NCI-H1092 (cell line): Measurements from ENCODE around the gene WDR18.

ENCODE experiments used
- DNase-seq: peaks from one replicate; lab custom pipeline; 2025; lab: John Stamatoyannopoulos, UW

Gene WDR18

DNA sequence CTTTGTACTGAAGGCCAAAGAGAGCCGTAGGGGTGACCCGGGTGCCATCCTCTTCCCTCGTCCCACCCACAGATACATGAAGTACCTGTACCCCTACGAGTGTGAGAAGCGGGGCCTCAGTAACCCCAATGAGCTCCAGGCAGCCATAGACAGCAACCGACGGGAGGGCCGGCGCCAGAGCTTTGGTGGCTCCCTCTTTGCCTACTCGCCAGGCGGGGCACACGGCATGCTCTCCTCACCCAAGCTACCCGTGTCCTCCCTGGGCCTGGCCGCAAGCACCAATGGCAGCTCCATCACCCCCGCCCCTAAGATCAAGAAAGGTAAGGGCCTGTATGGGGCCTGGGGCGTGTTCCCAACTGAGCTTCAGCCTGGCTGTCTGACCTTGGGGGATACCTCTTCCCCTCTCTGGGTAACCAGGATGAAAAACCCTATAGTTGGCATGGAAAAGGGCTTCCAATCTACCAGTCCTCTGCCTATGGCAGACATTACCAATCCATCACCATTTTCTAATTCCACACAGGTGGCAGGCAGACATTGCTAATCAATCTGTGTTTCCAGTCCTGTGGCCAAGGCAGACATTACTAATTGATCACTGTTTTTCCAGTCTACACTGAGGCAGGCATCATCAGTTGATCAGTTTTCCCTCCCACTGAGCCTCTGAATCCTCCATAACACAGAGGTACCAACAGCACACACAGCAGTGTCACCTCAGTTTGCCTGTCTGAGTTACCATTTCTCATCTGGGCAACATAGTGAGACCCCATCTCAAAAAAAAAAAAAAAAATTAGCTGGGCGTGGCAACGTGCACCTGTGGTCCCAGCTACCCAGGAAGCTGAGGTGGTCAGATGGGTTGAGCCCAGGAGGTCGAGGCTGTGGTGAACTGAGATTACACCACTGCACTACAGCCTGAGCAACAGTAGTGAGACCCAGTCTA lies 19.1 kb upstream of the WDR18 start:
- DNase-seq, result no peak

DNA sequence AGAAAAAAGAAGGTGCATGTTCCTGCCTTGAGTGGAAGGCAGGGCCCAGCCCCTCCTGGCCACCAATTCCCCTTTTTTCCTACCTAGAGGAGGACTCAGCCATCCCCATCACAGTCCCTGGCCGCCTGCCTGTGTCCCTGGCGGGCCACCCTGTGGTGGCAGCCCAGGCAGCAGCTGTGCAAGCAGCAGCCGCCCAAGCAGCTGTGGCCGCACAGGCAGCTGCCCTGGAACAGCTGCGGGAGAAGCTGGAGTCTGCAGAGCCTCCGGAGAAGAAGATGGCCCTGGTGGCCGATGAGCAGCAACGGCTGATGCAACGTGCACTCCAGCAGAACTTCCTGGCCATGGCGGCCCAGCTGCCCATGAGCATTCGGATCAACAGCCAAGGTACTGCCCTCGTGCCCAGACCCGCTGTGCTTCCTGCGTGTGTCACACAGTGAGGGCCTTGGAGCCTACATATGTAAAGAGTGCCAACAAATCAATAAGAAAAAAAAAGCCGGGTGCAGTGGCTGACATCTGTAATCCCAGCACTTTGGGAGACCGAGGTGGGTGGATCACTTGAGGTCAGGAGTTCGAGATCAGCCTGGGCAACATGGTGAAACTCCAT lies 17.6 kb upstream of the WDR18 start:
- DNase-seq, result no peak

DNA sequence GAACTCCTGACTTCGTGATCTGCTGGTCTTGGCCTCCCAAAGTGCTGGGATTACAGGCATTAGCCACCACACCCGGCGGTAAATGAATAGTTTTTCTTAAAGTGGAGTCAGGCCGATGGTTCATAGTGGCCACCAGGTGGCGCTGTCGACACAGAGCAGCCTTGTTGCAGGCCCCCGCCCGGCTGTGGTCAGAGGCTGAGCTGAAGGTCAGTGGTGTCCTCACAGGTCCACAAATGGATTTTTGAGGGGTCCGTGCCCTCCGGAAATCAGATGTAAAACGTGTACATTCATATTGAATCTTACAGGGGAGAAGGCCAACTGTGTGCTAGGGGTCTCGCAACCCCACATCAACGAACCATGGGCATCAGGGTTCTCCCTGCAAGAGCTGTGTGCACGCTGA lies 13.4 kb upstream of the WDR18 start:
- DNase-seq, result no peak

DNA sequence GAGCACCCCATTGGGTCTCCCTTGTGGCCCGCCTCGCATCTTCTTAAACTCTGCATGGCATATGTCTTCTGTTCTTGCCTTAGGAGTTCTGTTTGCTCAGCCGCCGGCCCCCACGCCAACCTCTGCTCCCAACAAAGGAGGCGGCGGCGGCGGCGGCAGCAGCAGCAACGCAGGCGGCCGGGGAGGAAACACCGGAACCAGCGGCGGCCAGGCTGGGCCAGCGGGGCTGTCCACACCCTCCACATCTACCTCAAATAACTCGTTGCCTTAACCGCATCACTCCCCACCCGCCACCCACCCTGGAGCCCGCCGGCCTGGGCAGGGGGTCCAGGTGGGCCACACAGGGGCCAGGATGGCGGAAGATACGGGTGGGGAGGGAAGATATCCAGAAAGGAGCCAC lies 12.3 kb upstream of the WDR18 start:
- DNase-seq, result no peak

DNA sequence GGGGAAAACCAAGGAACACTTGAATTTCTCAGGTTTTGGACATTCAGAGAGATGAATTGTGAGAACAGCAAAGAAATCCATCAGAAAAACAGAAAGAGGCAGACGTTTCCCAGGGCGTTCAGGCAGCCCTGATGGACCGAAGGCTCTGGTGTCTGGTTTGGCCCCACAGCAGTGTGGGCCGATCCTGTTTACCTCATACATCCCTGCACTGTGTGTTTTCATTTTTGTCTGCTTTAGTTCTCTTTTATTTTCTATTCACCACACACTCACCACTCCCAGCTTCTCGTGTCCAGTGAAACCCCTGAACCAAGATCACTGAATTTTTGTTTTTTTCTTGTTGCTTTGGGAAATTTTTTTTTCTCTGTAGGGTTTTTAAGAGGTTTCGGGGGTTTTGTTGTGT lies 11.9 kb upstream of the WDR18 start:
- no peak for DNase-seq

DNA sequence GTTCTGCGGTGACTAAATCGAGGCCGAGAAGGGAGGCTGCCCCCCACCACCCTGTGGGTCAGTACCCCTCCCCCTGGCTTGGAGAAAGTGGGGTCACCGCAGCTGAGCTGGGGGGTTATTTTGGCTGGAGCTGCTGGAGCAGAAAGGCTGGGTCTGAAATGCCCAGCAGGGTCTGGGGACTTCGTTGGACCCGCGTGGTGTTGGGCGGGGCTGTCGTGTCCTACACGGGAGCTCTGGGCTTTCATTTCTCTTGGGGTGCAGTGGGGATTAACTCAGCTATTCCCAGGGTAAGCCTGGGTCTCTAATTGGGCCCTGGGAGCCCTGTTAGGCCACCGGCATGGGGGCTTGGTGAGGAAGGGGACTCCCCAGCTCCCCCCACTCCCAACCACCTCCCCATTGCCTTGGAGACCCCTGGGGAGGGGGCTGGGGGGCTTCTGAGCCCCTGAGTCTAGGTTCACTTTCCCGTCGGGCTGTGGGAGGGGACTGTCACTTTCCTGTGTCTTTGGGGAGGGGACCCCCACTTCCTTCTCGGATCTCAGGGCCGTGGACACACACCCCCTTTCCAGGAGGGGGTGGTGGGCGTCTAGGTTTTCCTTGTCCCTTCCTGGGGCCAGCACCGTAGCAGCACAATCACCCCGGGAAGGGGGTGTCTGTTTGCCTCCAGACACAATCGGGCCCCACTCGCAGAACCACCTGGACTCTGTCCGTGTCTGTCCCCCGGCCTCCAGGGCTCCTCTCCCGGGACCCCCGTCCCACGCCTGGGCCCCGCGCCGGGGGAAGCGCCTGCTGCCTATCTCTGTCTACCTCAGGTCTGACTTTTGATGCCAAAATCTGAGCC lies 10.2 kb upstream of the WDR18 start:
- DNase-seq, result no peak

DNA sequence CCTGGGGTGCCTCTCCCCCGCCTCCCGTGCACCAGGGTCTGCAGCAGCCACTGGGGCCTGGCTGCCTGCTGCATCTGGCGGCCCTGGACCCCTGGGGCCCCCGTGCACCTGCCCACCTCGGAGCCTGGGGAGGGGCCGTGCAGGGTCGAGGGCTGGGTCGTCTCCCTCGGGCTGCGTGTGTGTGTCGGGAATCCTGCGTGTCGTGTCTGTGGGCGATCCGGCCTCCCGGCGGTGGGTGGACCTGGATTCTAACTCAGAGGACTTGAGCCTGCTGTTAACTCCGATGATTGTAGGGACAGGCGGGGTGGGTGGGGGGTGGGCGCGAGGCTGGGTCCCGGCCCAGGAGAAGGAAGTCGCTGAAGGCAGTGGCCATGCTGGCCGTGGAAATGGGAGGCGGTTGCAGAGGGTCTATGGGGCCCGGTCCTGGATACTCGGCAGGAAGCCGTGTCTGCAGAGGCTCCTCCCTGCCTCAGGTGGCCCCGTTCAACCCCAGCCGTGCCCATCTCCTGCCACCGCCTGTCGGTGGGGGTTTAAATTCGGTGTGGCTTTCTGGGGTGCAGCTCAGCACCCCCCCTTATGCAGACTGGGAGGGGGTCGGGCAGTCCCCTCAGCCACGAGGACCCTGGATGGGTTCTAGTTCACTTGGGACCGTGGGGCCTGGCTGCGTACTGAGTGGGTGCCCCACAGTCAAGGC lies 9.4 kb upstream of the WDR18 start:
- DNase-seq, result no peak

DNA sequence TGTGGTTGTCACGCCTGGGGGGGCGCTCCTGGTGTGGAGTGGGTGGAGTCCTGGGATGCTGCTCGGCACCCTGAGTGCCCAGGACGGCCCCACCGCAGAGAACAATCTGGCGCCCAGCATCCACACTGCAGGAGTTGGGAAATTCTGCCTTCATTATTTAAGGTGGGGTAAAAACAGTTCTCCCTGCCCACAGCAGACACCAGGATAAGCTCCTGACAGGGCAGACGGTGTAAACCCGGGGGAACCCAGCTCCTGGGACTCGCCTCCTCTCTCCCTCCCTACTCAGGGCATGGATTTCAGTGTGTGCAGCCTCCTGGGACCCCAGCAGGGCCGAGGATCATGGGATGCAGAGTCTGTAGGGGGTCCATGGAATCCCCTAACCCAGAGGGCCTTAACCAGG lies 7.7 kb upstream of the WDR18 start:
- no peak for DNase-seq

DNA sequence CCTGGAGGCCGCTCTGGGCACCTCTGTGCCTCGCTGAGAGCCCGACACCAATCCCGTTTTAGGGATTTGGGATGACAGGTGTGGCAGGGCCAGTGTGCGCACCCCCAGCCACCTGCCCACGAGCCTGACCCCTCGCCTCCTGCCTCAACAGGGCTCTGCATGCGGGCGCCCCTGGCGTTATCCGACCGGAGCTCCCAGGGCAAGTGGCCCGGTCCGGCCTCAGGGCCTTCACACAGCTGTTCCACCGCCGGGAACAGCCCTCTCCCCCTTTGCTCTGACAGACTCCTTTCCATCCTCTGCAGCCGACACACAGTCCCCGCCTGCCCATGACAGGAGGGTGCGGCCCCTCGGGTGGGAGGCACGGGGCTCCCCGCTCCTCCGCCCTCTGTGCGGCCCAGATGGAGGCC lies 7.1 kb upstream of the WDR18 start:
- DNase-seq, result no peak

DNA sequence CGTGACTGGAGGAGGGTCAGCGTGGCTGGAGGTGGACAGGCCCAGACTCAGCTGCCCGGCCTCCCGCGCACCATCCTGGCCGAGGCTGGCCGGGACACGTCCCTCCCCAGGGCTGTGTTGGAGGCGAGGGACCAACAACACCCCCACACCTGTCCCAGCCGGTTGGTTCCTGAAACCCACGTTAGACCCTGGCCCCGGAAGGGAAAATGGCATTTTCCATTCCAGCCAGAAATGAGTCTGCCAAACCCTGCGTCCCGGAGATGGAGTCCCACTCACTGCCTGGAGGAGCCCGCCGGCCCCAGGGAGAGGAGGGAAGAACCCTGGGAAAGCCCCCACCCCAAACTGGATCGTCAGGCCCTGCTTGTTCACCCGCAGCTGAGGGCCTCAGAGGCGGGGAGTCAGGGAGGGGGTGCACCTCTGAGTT lies 4.8 kb upstream of the WDR18 start:
- no peak for DNase-seq

DNA sequence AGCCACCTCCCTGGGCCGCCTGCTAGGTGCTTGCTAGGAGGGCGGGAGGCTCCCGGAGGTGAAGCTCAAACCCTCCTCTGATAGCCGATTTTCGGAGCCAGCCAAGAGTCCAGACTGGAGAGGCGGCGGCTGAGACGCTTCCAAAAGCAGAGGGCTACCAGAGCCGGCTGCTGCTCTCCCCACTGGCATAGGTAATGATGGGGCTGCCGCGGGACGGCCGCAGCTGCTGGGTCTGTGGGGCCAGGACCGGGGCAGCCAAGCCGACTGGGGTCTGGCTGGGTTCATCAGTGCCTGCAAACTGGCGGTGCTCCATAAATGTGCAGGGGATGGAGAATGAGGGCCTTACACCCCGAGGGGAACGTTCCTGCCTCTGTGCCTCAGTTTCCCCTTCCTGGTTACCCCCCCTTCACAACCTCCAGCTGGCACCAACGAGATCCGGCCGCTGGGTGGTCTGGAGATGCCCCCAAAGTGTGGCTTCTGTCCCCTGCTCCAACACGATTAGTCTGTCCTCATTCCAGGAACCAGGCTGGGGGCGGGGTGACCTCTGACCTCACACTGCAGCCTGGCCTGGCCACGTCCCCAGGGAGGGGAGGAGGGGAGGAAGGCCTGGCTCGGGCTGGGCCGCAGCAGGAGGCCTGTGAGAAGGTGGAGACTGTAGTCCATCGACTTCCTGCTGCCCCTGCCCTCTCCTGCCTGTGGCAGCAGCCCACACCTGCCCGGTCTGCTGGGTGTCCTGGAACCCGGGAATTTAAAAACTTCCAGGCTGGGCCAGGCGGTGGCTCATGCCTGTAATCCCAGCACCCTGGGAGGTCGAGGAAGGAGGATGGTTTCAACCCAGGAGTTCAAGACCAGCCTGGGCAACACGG lies 3.8 kb upstream of the WDR18 start:
- DNase-seq, result no peak

DNA sequence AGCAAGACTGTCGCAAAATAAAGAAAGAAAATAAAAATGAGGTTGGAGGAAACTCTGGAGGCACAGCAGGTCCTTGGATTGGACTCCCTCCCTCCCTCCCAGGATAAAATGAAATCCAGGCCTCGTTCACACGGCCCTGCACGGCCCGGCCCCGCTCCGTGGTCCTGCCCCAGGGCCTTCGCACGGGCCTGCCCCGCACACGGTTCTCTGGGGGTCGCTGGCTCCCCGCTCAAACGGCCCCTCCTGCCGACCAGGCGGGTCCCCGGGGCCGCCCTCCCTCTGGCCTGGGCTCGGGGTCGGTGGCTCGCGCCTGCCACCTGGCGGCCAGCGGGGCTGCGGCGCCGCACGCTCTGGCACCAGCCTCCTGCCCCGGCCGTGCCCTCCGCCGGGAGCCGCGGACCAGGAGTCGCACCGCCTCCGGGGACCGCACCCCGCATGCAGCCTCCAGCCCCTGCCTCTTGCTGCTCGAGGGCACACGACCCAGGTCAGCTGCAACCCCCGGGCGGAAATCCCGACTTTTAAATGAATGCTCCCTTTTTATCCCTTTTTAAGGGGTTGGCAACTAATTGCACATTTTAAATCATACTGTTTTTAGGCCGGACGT lies 1.5 kb upstream of the WDR18 start:
- DNase-seq, result peak; percentile 28

DNA sequence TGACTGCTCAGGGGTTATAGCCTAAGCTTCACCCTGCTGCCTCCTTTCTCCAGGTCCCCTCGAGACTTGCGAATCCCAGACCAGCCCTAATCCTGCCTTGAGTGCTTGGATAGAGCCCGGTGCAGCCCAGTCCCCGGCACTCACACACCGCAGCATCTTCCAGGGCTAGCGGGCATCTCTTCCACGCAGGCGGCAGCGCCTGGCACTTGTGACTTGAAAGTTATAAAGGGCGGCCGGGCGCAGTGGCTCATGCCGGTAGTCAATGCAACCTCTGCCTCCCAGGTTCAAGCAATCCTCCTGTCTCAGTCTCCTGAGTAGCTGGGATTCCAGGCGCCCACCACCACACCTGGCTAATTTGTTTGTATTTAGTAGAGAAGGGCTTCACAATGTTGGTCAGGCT lies 1.9 kb downstream of the WDR18 start:
- no peak for DNase-seq

DNA sequence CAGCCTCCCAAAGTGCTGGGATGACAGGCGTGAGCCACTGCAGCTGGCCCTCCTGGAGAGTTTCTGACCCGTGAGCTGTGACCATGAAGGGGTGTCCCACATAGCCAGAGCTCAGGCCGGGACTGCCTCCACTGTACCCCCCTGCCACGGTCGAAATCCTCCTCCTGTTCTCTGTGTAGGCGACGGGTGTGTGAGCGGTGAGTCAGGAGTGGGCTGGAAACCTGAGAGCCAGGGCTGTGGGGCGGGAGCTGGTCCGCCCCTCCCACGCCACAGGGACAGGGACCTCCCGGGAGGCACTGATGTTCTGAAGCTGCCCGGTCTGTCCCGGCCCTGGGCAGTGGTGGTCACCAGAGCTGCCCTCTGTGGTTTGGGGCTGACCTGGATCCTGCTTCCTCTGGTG lies 3.9 kb downstream of the WDR18 start:
- no peak for DNase-seq

DNA sequence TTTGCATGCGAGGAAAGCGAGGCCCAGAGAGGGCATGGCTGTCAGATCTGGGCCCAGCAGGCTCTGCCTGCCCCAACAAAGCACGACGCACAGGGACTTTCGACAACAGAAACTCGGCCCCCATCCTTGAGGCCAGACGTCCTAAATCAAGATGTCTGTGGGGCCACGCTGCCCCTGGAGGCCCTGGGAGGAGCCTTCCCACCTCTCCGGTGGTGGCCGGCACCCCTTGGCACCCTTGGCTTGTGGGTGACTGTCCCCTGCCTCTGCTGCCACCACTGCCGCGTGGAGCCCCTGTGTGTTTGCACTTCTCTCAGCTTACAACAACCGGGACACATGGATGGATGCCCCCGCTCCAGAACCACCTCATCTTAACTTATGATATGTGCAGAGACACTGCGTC lies 4.4 kb downstream of the WDR18 start:
- DNase-seq, result no peak

DNA sequence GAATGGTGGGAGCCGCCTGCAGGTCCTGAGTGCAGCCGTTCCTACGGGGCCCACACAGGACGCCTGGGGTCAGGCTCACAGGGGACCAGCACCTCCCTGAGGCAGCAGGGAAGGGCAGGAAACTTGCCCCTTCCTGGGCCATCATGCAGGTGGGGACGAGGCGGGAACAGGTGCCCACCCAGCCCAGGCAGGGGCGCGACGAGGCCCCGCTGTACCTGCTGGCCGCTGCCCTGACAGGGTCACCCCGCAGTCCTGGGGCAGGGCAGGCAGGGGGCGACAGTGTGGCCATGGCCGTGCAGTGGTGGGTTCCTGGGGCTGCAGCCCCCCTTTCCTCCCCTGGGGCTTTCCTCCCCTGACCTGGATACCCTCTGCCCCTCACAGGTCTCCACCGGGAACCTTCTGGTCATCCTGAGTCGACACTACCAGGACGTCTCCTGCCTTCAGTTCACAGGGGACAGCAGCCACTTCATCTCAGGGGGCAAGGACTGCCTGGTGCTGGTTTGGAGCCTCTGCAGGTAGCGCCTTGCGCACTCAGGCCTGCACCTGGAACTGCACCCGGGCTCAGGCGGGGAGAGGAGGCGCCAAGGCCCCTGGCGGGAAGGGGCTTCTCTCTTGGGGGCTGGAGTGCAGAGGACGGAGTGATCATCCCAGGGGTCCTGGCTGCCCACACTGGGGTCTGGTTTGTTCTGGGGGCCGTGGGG lies 5.4 kb downstream of the WDR18 start:
- DNase-seq, result no peak

DNA sequence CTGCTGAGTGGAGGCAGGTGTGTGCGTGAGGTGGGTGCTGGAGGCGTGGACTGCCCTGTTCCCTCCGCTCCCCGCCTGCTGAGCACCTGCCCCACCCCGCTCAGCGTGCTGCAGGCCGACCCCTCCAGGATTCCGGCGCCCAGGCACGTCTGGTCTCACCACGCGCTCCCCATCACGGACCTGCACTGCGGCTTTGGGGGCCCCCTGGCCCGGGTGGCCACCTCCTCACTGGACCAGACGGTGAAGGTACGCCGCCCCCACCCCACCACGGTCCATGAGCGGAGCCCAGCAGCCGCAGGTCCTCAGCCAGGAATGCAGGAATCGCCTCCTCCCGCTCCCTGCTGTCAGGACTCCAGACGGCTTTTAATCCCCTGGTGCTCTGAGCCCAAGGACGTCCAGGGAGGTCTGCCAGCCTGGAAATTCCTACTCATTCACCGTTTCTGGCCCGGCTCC lies 6.0 kb downstream of the WDR18 start:
- no peak for DNase-seq

DNA sequence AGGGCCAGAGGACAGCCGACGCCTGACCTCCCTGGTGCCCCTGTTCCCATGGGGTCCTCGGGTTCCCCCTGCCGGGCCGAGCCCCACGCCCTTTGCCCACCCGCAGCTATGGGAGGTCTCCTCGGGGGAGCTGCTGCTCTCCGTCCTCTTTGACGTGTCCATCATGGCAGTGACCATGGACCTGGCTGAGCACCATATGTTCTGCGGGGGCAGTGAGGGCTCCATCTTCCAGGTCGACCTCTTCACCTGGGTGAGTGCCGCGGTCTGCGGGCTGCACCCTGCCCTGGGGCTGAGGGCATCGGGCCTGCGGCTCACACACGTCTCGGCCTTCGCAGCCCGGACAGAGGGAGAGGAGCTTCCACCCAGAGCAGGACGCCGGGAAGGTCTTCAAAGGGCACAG lies 6.6 kb downstream of the WDR18 start:
- DNase-seq, result no peak

DNA sequence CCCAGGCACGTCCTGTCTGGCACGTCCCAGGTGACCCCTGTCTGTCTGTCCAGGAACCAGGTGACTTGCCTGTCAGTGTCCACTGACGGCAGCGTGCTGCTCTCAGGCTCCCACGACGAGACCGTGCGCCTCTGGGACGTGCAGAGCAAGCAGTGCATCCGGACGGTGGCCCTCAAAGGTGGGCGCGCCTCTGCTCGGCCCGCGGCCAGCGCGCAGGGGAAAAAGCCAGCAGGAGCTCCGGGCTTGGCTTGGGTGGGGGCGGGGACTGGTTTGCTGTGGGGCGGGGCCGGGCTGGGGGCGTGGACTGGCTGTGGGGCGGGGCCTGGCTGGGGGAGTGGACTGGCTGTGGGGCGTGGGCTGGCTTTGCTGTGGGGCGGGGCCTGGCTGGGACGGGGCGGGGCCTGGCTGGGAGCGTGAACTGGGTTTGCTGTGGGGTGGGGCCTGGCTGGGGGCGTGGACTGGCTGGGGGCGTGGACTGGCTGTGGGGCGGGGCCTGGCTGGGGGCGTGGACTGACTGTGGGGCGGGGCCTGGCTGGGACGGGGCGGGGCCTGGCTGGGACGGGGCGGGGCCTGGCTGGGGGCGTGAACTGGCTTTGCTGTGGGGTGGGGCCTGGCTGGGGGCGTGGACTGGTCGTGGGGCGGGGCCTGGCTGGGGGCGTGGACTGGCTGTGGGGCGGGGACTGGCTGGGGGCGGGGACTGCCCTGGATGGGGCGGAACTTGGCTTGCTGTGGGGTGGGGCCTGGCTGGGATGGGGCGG lies 7.2 kb downstream of the WDR18 start:
- no peak for DNase-seq
